ENCODE data around the gene CHST7.

GRCh38 chrX:46579250-46579649 is 5.7 kb downstream of the CHST7 start:
- TF ChIP-seq POLR2AphosphoS5 (IDR thresholded peaks at IDR 0.05) (no peak), CTCF (IDR thresholded peaks at IDR 0.05) (no peak), EP300 (IDR thresholded peaks at IDR 0.05) (no peak)

All from gastroesophageal sphincter (tissue), 3 donors.